ENCODE data around the gene FASTKD3.

Gene FASTKD3

DNA sequence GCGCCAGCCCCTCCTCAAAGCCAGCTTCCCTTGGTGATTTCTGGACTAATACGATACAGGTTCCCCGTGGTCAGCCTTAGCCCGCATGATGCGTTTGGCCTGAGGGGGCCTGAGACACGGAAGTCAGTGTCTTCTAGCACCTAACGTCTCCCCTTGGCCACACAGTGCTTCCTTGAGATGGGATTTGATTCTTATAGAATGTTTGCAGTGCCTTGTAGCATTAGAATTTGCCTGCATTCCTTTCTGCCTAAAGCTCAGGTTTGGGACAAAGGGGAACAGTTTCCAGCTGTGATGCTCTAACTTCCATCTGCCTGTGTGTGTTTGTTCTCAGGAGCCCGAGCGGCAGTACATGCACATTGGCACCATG lies 52.3 kb downstream of the FASTKD3 start:
- TF ChIP-seq EGR1 (IDR thresholded peaks at IDR 0.05) (no peak), CREB1 (IDR thresholded peaks at IDR 0.05; ENCODE audit: low read depth) (no peak)

DNA sequence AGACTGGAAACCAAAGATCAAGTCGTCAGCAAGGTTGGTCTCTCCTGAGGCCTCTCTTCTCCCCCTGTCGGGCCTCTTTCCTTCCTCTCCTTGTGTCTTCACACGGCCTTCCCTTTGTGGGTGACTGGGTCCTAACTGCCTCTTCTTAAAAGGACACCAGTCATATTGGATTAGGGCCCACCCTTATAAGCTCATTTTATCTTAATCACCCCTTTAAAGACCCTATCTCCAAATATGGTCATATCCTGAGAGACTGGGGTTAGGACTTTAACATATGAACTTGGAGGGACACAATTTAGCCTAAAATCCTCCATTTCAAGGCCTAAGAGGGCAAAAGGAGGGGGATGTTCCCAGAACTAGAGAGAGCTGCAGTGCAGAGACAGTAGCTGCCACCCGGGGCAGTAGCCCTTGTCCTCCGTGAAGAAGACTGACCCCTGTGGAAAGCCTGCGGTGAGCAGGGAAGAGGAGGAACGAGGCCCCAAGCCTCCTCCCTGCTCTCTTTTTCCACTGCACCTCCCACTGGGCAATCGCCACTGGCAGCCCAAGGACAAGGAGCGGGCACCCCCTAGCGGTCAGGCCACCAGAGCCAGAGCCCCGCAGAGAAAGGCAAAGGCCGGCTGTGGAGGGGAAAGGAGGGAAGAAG lies 52.8 kb downstream of the FASTKD3 start:
- TF ChIP-seq RAD21 (IDR thresholded peaks at IDR 0.05; ENCODE audit: low read depth) (peak; percentile 84), CREB1 (IDR thresholded peaks at IDR 0.05; ENCODE audit: low read depth) (no peak)

DNA sequence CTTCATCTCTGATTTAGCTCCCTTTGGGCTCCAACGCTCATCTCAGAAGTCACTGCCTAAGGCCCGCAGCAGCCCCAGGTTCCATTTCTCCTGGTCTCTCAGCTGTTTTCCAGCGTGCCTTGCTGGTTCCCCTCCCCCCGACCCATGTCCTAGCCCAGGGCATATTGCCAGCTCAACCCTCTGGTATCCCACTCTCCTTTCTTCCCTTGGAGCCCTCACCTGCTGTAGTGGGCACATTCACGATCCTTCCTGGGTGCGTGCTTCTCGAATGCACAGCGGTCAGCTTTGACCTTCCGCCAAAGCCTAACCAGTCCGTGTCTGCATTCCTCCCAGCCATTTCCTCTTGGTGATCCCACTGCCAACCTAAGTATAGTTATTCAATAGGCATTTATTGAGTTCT lies 54.0 kb downstream of the FASTKD3 start:
- TF ChIP-seq YY1 (IDR thresholded peaks at IDR 0.05; ENCODE audit: low read depth) (no peak), ZBTB7A (IDR thresholded peaks at IDR 0.05; ENCODE audit: low read depth) (no peak), TEAD4 (IDR thresholded peaks at IDR 0.05) (no peak), NFIC (IDR thresholded peaks at IDR 0.05) (no peak), CEBPB (IDR thresholded peaks at IDR 0.05) (no peak), EP300 (IDR thresholded peaks at IDR 0.05; ENCODE audit: borderline replicate concordance) (no peak), RAD21 (IDR thresholded peaks at IDR 0.05; ENCODE audit: low read depth) (no peak), CREB1 (IDR thresholded peaks at IDR 0.05; ENCODE audit: low read depth) (no peak), TAF1 (IDR thresholded peaks at IDR 0.05; ENCODE audit: low read depth) (no peak), EGR1 (IDR thresholded peaks at IDR 0.05) (no peak), FOXM1 (IDR thresholded peaks at IDR 0.05; ENCODE audit: borderline replicate concordance, low read depth) (no peak), TCF12 (IDR thresholded peaks at IDR 0.05; ENCODE audit: low read depth) (no peak)
- TF ChIP-seq, protein P1, sequence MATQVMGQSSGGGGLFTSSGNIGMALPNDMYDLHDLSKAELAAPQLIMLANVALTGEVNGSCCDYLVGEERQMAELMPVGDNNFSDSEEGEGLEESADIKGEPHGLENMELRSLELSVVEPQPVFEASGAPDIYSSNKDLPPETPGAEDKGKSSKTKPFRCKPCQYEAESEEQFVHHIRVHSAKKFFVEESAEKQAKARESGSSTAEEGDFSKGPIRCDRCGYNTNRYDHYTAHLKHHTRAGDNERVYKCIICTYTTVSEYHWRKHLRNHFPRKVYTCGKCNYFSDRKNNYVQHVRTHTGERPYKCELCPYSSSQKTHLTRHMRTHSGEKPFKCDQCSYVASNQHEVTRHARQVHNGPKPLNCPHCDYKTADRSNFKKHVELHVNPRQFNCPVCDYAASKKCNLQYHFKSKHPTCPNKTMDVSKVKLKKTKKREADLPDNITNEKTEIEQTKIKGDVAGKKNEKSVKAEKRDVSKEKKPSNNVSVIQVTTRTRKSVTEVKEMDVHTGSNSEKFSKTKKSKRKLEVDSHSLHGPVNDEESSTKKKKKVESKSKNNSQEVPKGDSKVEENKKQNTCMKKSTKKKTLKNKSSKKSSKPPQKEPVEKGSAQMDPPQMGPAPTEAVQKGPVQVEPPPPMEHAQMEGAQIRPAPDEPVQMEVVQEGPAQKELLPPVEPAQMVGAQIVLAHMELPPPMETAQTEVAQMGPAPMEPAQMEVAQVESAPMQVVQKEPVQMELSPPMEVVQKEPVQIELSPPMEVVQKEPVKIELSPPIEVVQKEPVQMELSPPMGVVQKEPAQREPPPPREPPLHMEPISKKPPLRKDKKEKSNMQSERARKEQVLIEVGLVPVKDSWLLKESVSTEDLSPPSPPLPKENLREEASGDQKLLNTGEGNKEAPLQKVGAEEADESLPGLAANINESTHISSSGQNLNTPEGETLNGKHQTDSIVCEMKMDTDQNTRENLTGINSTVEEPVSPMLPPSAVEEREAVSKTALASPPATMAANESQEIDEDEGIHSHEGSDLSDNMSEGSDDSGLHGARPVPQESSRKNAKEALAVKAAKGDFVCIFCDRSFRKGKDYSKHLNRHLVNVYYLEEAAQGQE (IDR thresholded peaks at IDR 0.05; ENCODE audit: low read depth), result no peak
- TF ChIP-seq, protein P2, sequence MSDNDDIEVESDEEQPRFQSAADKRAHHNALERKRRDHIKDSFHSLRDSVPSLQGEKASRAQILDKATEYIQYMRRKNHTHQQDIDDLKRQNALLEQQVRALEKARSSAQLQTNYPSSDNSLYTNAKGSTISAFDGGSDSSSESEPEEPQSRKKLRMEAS (IDR thresholded peaks at IDR 0.05), result no peak
- TF ChIP-seq, protein P3, sequence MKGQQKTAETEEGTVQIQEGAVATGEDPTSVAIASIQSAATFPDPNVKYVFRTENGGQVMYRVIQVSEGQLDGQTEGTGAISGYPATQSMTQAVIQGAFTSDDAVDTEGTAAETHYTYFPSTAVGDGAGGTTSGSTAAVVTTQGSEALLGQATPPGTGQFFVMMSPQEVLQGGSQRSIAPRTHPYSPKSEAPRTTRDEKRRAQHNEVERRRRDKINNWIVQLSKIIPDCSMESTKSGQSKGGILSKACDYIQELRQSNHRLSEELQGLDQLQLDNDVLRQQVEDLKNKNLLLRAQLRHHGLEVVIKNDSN (IDR thresholded peaks at IDR 0.05), result no peak

DNA sequence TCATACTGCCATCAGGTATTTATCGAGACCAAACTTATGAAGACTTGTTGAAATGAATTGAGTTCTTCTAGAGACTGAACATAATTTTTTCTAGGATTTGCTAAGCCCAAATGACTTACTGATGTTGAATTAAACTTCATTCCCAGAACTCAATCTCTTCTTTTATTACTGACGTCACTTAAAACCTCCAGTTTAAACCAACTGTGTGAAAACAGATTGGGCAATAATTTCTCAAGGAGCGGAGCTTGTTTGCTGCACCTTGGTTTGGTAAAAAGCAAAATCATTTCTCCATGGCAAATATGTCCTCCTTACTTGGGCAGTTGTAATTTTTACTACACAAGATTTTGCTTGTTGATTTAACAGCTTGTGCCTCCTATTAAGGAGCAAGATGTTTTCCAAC lies 55.3 kb downstream of the FASTKD3 start:
- TF ChIP-seq CEBPB (IDR thresholded peaks at IDR 0.05), result no peak
- TF ChIP-seq EP300 (IDR thresholded peaks at IDR 0.05; ENCODE audit: borderline replicate concordance), result no peak
- TF ChIP-seq, protein P2 (IDR thresholded peaks at IDR 0.05), result no peak
- TF ChIP-seq TCF12 (IDR thresholded peaks at IDR 0.05; ENCODE audit: low read depth), result no peak
- TF ChIP-seq EGR1 (IDR thresholded peaks at IDR 0.05), result no peak
- no peak for TF ChIP-seq CREB1 (IDR thresholded peaks at IDR 0.05; ENCODE audit: low read depth)
- no peak for TF ChIP-seq RAD21 (IDR thresholded peaks at IDR 0.05; ENCODE audit: low read depth)
- TF ChIP-seq, protein P3 (IDR thresholded peaks at IDR 0.05), result no peak
- TF ChIP-seq ZBTB7A (IDR thresholded peaks at IDR 0.05; ENCODE audit: low read depth), result no peak
- no peak for TF ChIP-seq NFIC (IDR thresholded peaks at IDR 0.05)
- TF ChIP-seq TEAD4 (IDR thresholded peaks at IDR 0.05), result no peak
- no peak for TF ChIP-seq FOXM1 (IDR thresholded peaks at IDR 0.05; ENCODE audit: borderline replicate concordance, low read depth)
- TF ChIP-seq, protein P1 (IDR thresholded peaks at IDR 0.05; ENCODE audit: low read depth), result no peak
- TF ChIP-seq TAF1 (IDR thresholded peaks at IDR 0.05; ENCODE audit: low read depth), result no peak

DNA sequence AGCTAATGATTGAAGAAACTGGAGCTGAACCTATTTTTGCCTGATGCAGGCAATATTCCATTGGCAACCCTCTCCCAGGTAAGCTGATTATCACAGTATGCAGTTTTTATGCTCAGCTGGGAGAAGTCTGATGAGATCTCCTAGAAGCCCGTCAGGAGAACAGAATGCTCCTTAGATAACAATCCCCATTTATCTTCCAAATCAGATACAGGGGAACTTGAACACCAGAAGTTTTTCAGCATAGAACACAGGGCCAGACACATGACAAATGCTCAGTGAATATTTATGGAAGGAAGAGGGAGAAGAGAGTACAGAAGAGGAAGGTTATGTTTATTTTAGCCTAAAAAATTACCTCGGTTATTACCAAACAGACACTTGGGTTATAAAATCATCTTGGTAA lies 55.8 kb downstream of the FASTKD3 start:
- no peak for TF ChIP-seq RAD21 (IDR thresholded peaks at IDR 0.05; ENCODE audit: low read depth)
- TF ChIP-seq TAF1 (IDR thresholded peaks at IDR 0.05; ENCODE audit: low read depth), result no peak
- TF ChIP-seq CEBPB (IDR thresholded peaks at IDR 0.05), result no peak
- TF ChIP-seq, protein P3 (IDR thresholded peaks at IDR 0.05), result no peak
- TF ChIP-seq EGR1 (IDR thresholded peaks at IDR 0.05), result no peak

DNA sequence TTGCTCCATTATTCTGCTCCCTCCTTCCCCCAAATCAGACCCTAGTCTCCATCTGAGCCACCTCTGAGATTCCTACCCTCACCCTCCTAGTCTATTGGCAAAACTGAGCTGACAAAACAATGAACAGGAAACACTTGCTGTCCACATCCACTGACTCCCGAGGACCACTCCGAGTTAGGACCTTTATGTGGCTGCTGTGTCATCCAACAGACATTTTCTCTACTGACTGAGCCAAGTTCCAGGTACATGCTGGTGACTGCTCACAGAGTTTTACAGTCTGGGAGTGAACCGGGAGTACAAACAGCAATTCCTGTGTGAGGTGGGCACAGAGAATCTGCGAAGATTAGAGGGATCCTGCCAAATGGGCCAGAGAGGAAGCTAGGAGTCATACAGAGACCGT lies 57.1 kb downstream of the FASTKD3 start:
- TF ChIP-seq RAD21 (IDR thresholded peaks at IDR 0.05; ENCODE audit: low read depth), result no peak
- no peak for TF ChIP-seq EGR1 (IDR thresholded peaks at IDR 0.05)
- TF ChIP-seq TEAD4 (IDR thresholded peaks at IDR 0.05), result no peak
- TF ChIP-seq, protein P3 (IDR thresholded peaks at IDR 0.05), result no peak
- no peak for TF ChIP-seq TAF1 (IDR thresholded peaks at IDR 0.05; ENCODE audit: low read depth)
- no peak for TF ChIP-seq TCF12 (IDR thresholded peaks at IDR 0.05; ENCODE audit: low read depth)
- no peak for TF ChIP-seq CREB1 (IDR thresholded peaks at IDR 0.05; ENCODE audit: low read depth)
- no peak for TF ChIP-seq YY1 (IDR thresholded peaks at IDR 0.05; ENCODE audit: low read depth)
- no peak for TF ChIP-seq EP300 (IDR thresholded peaks at IDR 0.05; ENCODE audit: borderline replicate concordance)
- TF ChIP-seq, protein P2 (IDR thresholded peaks at IDR 0.05), result no peak
- TF ChIP-seq FOXM1 (IDR thresholded peaks at IDR 0.05; ENCODE audit: borderline replicate concordance, low read depth), result no peak
- TF ChIP-seq NFIC (IDR thresholded peaks at IDR 0.05), result no peak
- no peak for TF ChIP-seq ZBTB7A (IDR thresholded peaks at IDR 0.05; ENCODE audit: low read depth)
- TF ChIP-seq, protein P1 (IDR thresholded peaks at IDR 0.05; ENCODE audit: low read depth), result no peak
- no peak for TF ChIP-seq CEBPB (IDR thresholded peaks at IDR 0.05)

Data from Ishikawa (cell line).